ENCODE results near the gene ZNF605. TPM values are rescaled to one million over a fixed set of nuclear protein-coding genes. Genes with fewer than 3 reads are reported as not detected.

Gene ZNF605
- total RNA-seq, 4 donors from 2014 or later, result 4.9 to 18.3 (median 6.3) TPM

- Histone ChIP-seq H3K27me3 (no peaks in the 10 kb centered on the region), H3K36me3 (no peaks in the 10 kb centered on the region), H3K27ac (no peak overlapping the region), H3K4me1 (peaks cover 16% of the 10 kb centered on the region), H3K4me3 (no peak overlapping the region), H3K9me3 (no peaks in the 10 kb centered on the region)
- TF ChIP-seq CTCF (IDR thresholded peaks at IDR 0.05), result peak; percentile 49 to 92
- peak in 1 of 3 donors; percentile 31 for TF ChIP-seq POLR2AphosphoS5 (IDR thresholded peaks at IDR 0.05)
- TF ChIP-seq POLR2A (IDR thresholded peaks at IDR 0.05), result no peak
- TF ChIP-seq EP300 (IDR thresholded peaks at IDR 0.05), result no peak
- WGBS, result 14% methylated on average over 19 of the region's 30 CpGs
- peak; percentile 84 to 89 for DNase-seq (ENCODE audit: low spot score in 2 of 2)
Measured at GRCh38 chr12:132904718-132905328, 51.3 kb downstream of the ZNF605 start.

- Histone ChIP-seq H3K9me3 (no peaks in the 10 kb centered on the region), H3K27me3 (no peaks in the 10 kb centered on the region), H3K36me3 (no peaks in the 10 kb centered on the region), H3K4me3 (no peak overlapping the region), H3K27ac (no peak overlapping the region), H3K4me1 (no peaks in the 10 kb centered on the region)
- no peak for TF ChIP-seq POLR2A (IDR thresholded peaks at IDR 0.05)
- no peak for TF ChIP-seq POLR2AphosphoS5 (IDR thresholded peaks at IDR 0.05)
- TF ChIP-seq CTCF (IDR thresholded peaks at IDR 0.05), result no peak
- no peak for TF ChIP-seq EP300 (IDR thresholded peaks at IDR 0.05)
- WGBS, result 82% methylated on average over 5 of the region's 5 CpGs
- no peak for DNase-seq (ENCODE audit: low spot score in 2 of 2)
Measured at GRCh38 chr12:132899033-132899432, 57.1 kb downstream of the ZNF605 start.

- DNase-seq (ENCODE audit: low spot score in 2 of 2), result no peak
- TF ChIP-seq POLR2AphosphoS5 (IDR thresholded peaks at IDR 0.05) (no peak), POLR2A (IDR thresholded peaks at IDR 0.05) (no peak), EP300 (IDR thresholded peaks at IDR 0.05) (no peak), CTCF (IDR thresholded peaks at IDR 0.05) (no peak)
- Histone ChIP-seq H3K36me3 (peaks cover 8% of the 10 kb centered on the region), H3K4me1 (peaks cover 15% of the 10 kb centered on the region), H3K9me3 (no peaks in the 10 kb centered on the region), H3K27ac (no peak overlapping the region), H3K27me3 (no peaks in the 10 kb centered on the region), H3K4me3 (no peak overlapping the region)
- WGBS, result 79% methylated on average over 6 of the region's 6 CpGs
Measured at GRCh38 chr12:132888852-132889251, 67.3 kb downstream of the ZNF605 start.

- Histone ChIP-seq H3K36me3 (peaks cover 17% of the 10 kb centered on the region), H3K9me3 (no peaks in the 10 kb centered on the region), H3K27ac (peak within 1 kb of the TSS; percentile 95), H3K4me3 (peak within 1 kb of the TSS; percentile 79), H3K27me3 (no peaks in the 10 kb centered on the region), H3K4me1 (peaks cover 15% of the 10 kb centered on the region)
- TF ChIP-seq POLR2A (IDR thresholded peaks at IDR 0.05), result peak in 1 of 2 donors; percentile 42
- no peak for TF ChIP-seq CTCF (IDR thresholded peaks at IDR 0.05)
- TF ChIP-seq POLR2AphosphoS5 (IDR thresholded peaks at IDR 0.05), result peak in 2 of 3 donors; percentile 68 to 80
- 3% methylated on average over 16 of the region's 84 CpGs for WGBS
- DNase-seq (ENCODE audit: low spot score in 2 of 2), result peak; percentile 97 to 98
Measured at GRCh38 chr12:132887513-132888351, 68.4 kb downstream of the ZNF605 start, which contains the start of gene CHFR. Gene CHFR, minus strand, starts transcription at chr12:132887605. Its CDS starts 277 bp downstream, at chr12:132887328.
